RWPE2 (cell line): ENCODE measurements around the gene BCAS4.
A peak's percentile ranks its signal among the peaks of the same experiment; 100 is the strongest.
"Not testable (repeated sequence)": the region's sequence is repeated elsewhere in the genome, so short reads cannot be mapped to it uniquely, and the experiment has no call there.

Experiments
- ATAC-seq: fragments of 200-7000 bp; cut with Tn5 transposase; 3 replicates; pipeline ENCODE4 v1.9.1; 2021; ENCODE audit warnings: low read depth
- DNase-seq: peaks from one replicate; pipeline ENCODE4 v3.0.0-alpha.2; 2020; ENCODE audit warnings: low spot score
- H3K27ac ChIP-seq: fragments of 450-650 bp; 2 replicates; pipeline ENCODE4 v1.5.1; 2017; ENCODE audit warnings: mild to moderate bottlenecking; ENCODE audit not compliant: poor library complexity, severe bottlenecking
- H3K27me3 ChIP-seq: fragments of 250-450 bp; sonication (Bioruptor Pico); 2 replicates; pipeline ENCODE4 v1.5.1; 2021; ENCODE audit warnings: mild to moderate bottlenecking, moderate library complexity; ENCODE audit not compliant: insufficient read depth, poor library complexity, severe bottlenecking
- H3K36me3 ChIP-seq: fragments of 250-450 bp; sonication (Bioruptor Pico); 2 replicates; pipeline ENCODE4 v1.5.1; 2020; ENCODE audit warnings: low read depth, mild to moderate bottlenecking, moderate library complexity
- H3K4me1 ChIP-seq: fragments of 250-450 bp; sonication (Bioruptor Pico); 2 replicates; pipeline ENCODE4 v1.5.1; 2021; ENCODE audit warnings: mild to moderate bottlenecking, moderate library complexity; ENCODE audit not compliant: insufficient read depth, poor library complexity, severe bottlenecking
- H3K4me3 ChIP-seq: fragments of 250-450 bp; sonication (Bioruptor Pico); 2 replicates; pipeline ENCODE4 v1.5.1; 2021; ENCODE audit warnings: mild to moderate bottlenecking, moderate library complexity; ENCODE audit not compliant: severe bottlenecking
- H3K9me3 ChIP-seq: fragments of 250-450 bp; sonication (Bioruptor Pico); 2 replicates; pipeline ENCODE4 v1.5.1; 2021; ENCODE audit warnings: mild to moderate bottlenecking, moderate library complexity; ENCODE audit not compliant: severe bottlenecking
- CTCF ChIP-seq: fragments of 450-650 bp; IDR thresholded peaks from one replicate; pipeline ENCODE4 v1.5.1; 2017; ENCODE audit warnings: mild to moderate bottlenecking, moderate library complexity; ENCODE audit not compliant: poor library complexity, severe bottlenecking

The BCAS4 gene

GRCh38 chr20:50765674-50766073 lies 29.2 kb upstream of the BCAS4 start:
- no peaks in the 10 kb centered on the region for H3K36me3 ChIP-seq

GRCh38 chr20:50766955-50767809 lies 27.7 kb upstream of the BCAS4 start:
- H3K36me3 ChIP-seq, H3K4me3 ChIP-seq, H3K9me3 ChIP-seq, H3K27ac ChIP-seq, ATAC-seq, H3K27me3 ChIP-seq: not testable (repeated sequence)
- H3K4me1 ChIP-seq, result peaks cover 31% of the 10 kb centered on the region
- DNase-seq, result peak; percentile 62

More at GRCh38 chr20:50765674-50766073, 29.2 kb upstream of the BCAS4 start:
- Histone ChIP-seq H3K27ac (peak overlapping the region; percentile 99), H3K9me3 (no peaks in the 10 kb centered on the region), H3K27me3 (no peaks in the 10 kb centered on the region), H3K4me1 (peaks cover 43% of the 10 kb centered on the region), H3K4me3 (no peak overlapping the region)
- no peak for ATAC-seq
- TF ChIP-seq CTCF, result no peak
- DNase-seq, result no peak

GRCh38 chr20:50768991-50769390 lies 25.9 kb upstream of the BCAS4 start:
- H3K27ac ChIP-seq, H3K9me3 ChIP-seq, H3K4me3 ChIP-seq, H3K36me3 ChIP-seq, H3K27me3 ChIP-seq: not testable (repeated sequence)
- ATAC-seq (peak; percentile 15; the same call in 1 of the 3 replicates), DNase-seq (peak; percentile 63)
- H3K4me1 ChIP-seq, result peaks cover 13% of the 10 kb centered on the region

- not testable (repeated sequence) for H3K9me3 ChIP-seq
Measured at GRCh38 chr20:50769551-50770085, 25.2 kb upstream of the BCAS4 start.

GRCh38 chr20:50771419-50772080 lies 23.3 kb upstream of the BCAS4 start:
- H3K4me3 ChIP-seq, H3K36me3 ChIP-seq, H3K27ac ChIP-seq, H3K27me3 ChIP-seq, H3K9me3 ChIP-seq, H3K4me1 ChIP-seq: not testable (repeated sequence)
- peak; percentile 66 for ATAC-seq
- peak; percentile 64 for DNase-seq

More at GRCh38 chr20:50769551-50770085, 25.2 kb upstream of the BCAS4 start:
- H3K4me1 ChIP-seq, H3K27me3 ChIP-seq, ATAC-seq, H3K4me3 ChIP-seq, H3K36me3 ChIP-seq, H3K27ac ChIP-seq: not testable (repeated sequence)
- peak; percentile 45 for DNase-seq

- ATAC-seq (no peak), DNase-seq (peak; percentile 64)
- no peaks in the 10 kb centered on the region for H3K4me1 ChIP-seq
- no peaks in the 10 kb centered on the region for H3K9me3 ChIP-seq
- no peaks in the 10 kb centered on the region for H3K27me3 ChIP-seq
- no peaks in the 10 kb centered on the region for H3K36me3 ChIP-seq
- TF ChIP-seq CTCF, result no peak
- H3K4me3 ChIP-seq, result no peak overlapping the region
- no peak overlapping the region for H3K27ac ChIP-seq
Measured at GRCh38 chr20:50772420-50773185, 22.3 kb upstream of the BCAS4 start.
